ENCODE data around the gene CLCN7. TPM values are rescaled to one million over a fixed set of nuclear protein-coding genes. Genes with fewer than 3 reads are reported as not detected.
"Not testable (repeated sequence)": the region's sequence is repeated elsewhere in the genome, so short reads cannot be mapped to it uniquely, and the experiment has no call there.

Gene CLCN7
- total RNA-seq, 4 donors from 2014 or later: 33.0 to 67.7 (median 39.2) TPM

DNA sequence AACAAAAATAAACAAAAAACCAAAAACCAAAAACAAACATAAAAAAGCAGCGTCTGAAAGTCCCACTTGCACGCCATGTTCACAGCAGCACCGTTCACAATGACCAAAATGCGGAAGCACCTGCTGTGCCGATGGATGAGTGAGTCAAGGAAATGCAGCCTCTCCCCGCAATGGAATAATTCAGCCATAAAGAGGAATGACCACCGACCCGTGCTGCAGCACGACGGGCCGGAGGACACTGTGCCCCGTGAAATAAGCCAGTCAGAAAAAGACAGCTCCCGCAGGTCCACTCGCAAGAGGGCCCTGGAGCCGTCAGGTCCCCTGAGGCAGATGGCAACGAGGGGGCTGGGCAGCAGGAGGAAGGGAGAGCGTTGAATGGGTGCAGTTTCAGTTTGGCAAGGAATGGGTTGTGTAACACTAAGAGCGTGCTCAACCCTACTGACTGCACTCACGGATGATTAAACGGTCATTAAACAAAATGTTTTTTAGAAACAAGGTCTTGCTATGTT lies 5.1 kb downstream of the CLCN7 start:
- H3K27ac ChIP-seq: no peak overlapping the region
- TF ChIP-seq POLR2AphosphoS5 (IDR thresholded peaks at IDR 0.05) (no peak), POLR2A (IDR thresholded peaks at IDR 0.05) (no peak), EP300 (IDR thresholded peaks at IDR 0.05) (no peak)
- TF ChIP-seq, protein P1, sequence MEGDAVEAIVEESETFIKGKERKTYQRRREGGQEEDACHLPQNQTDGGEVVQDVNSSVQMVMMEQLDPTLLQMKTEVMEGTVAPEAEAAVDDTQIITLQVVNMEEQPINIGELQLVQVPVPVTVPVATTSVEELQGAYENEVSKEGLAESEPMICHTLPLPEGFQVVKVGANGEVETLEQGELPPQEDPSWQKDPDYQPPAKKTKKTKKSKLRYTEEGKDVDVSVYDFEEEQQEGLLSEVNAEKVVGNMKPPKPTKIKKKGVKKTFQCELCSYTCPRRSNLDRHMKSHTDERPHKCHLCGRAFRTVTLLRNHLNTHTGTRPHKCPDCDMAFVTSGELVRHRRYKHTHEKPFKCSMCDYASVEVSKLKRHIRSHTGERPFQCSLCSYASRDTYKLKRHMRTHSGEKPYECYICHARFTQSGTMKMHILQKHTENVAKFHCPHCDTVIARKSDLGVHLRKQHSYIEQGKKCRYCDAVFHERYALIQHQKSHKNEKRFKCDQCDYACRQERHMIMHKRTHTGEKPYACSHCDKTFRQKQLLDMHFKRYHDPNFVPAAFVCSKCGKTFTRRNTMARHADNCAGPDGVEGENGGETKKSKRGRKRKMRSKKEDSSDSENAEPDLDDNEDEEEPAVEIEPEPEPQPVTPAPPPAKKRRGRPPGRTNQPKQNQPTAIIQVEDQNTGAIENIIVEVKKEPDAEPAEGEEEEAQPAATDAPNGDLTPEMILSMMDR (IDR thresholded peaks at IDR 0.05): no peak
- H3K4me3 ChIP-seq: peak overlapping the region in 1 of 2 donors; percentile 12
- no peaks in the 10 kb centered on the region for H3K9me3 ChIP-seq
- peaks cover 0 to 51% (median 11%) of the 10 kb centered on the region in 3 donors for H3K4me1 ChIP-seq
- 64% methylated on average over 15 of the region's 20 CpGs; no CpG with 5 or more reads in 1 of the 2 donors for WGBS, 2 donors (ENCODE audit: low coverage in 1 of 2)
- H3K36me3 ChIP-seq: peaks cover 0 to 14% of the 10 kb centered on the region in 2 donors
- H3K27me3 ChIP-seq: no peaks in the 10 kb centered on the region
- ATAC-seq: no peak

DNA sequence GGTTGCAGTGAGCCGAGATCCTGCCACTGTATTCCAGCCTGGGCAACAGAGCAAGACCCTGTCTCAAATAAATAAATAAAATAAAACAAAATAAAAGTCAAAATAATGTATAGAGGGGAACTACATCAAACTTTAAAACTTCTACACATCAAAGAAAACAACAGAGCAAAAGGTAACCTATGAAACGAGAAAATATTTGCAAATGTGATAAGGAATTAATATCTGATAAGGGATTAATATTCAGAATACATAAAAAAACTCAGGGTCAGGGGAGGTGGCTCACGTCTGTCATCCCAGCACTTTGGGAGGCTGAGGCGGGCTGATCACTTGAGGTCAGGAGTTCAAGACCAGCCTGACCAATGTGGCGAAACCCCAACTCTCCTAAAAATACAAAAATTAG lies 5.7 kb downstream of the CLCN7 start:
- H3K4me3 ChIP-seq, ATAC-seq, H3K9me3 ChIP-seq, H3K27ac ChIP-seq, H3K27me3 ChIP-seq: not testable (repeated sequence)
- Histone ChIP-seq H3K36me3 (peaks cover 0 to 20% of the 10 kb centered on the region in 2 donors), H3K4me1 (peaks cover 0 to 48% (median 11%) of the 10 kb centered on the region in 3 donors)
- 79 to 80% methylated on average over 2 to 4 of the region's 5 CpGs for WGBS, 2 donors (ENCODE audit: low coverage in 1 of 2)

DNA sequence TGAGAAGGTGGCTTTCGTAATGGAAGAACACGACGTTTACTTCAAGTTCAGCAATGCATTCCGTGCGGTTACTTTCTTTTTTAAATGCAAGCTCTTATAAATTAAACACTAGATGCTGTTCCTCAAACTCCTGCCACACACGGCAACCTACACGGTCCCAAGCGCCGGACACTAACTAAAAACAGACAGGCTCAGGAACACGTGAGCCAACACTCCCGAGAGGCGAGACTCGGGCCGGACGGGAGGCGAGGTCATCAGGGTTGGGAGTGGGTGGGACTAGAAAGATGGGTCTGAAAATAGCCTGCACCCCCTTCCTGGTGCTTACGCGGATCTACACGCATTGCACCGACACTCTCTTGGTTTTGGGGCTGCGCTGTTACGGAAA lies 6.4 kb downstream of the CLCN7 start:
- H3K4me3 ChIP-seq: no peak overlapping the region
- peaks cover 0 to 41% (median 6%) of the 10 kb centered on the region in 3 donors for H3K4me1 ChIP-seq
- WGBS, 2 donors (ENCODE audit: low coverage in 1 of 2): 88% methylated on average over 7 of the region's 22 CpGs; no CpG with 5 or more reads in 1 of the 2 donors
- H3K9me3 ChIP-seq: no peaks in the 10 kb centered on the region
- TF ChIP-seq POLR2AphosphoS5 (IDR thresholded peaks at IDR 0.05) (no peak), EP300 (IDR thresholded peaks at IDR 0.05) (no peak), POLR2A (IDR thresholded peaks at IDR 0.05) (no peak)
- TF ChIP-seq, protein P1 (IDR thresholded peaks at IDR 0.05): no peak
- H3K27ac ChIP-seq: no peak overlapping the region
- H3K36me3 ChIP-seq: peaks cover 0 to 27% of the 10 kb centered on the region in 2 donors
- ATAC-seq: no peak
- H3K27me3 ChIP-seq: no peaks in the 10 kb centered on the region

DNA sequence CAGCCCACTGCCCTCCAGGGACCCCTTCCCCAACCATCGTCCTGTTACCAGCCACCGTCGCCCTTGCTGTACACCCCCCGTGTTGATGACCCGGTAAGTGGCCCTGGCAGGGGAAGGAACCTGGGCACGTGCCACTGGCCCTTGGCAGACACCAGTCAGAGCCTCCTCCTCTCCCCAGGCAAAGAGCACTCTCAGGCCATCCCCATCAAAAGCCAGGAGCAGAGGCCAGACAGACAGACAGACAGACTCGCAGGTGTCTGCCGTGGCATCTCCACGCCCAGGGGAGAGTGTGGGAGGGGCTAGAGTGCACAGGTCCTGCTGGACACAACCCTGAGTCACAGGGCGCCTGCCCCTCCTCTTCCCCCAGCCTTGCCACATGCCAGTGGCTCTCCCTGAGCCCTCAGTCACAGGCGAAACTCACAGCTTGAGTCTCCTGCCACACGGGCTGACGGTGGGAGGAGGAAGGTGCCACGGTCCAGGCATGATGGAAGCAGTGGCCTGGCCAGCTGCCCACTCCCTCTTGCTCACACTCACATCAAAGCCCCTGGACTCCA lies 7.8 kb downstream of the CLCN7 start:
- no peak overlapping the region for H3K27ac ChIP-seq
- no peaks in the 10 kb centered on the region for H3K9me3 ChIP-seq
- H3K4me3 ChIP-seq: no peak overlapping the region
- TF ChIP-seq POLR2AphosphoS5 (IDR thresholded peaks at IDR 0.05) (no peak), POLR2A (IDR thresholded peaks at IDR 0.05) (no peak), EP300 (IDR thresholded peaks at IDR 0.05) (no peak)
- TF ChIP-seq, protein P1 (IDR thresholded peaks at IDR 0.05): no peak
- H3K4me1 ChIP-seq: peaks cover 0 to 29% (median 0%) of the 10 kb centered on the region in 3 donors
- ATAC-seq: no peak
- no peaks in the 10 kb centered on the region for H3K27me3 ChIP-seq
- peaks cover 0 to 36% of the 10 kb centered on the region in 2 donors for H3K36me3 ChIP-seq
- WGBS, 2 donors (ENCODE audit: low coverage in 1 of 2): 100% methylated on average over 1 of the region's 14 CpGs; no CpG with 5 or more reads in 1 of the 2 donors

DNA sequence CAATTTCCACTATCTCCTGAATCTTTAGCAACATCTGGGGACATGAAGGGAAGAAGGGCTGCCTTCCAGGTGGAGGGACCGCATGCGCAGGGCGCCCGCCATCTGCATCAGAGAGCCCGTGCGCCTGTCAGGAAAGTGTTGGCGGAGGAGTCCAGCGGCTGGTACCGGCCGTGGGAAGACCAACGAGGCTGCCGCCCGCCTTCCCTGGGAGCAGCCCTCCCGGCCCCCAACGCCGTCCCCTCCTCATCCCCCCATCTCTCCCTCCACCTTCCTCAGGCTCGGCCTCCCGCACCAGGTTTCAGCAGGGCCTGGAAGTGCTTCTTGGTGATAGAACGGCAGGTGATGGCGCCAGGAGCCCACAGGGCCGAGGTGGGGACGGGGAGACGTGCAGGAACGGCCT lies 8.8 kb downstream of the CLCN7 start:
- no peaks in the 10 kb centered on the region for H3K9me3 ChIP-seq

More for the DNA sequence above, 8.8 kb downstream of the CLCN7 start:
- ATAC-seq: no peak
- Histone ChIP-seq H3K36me3 (peaks cover 0 to 45% of the 10 kb centered on the region in 2 donors), H3K4me3 (no peak overlapping the region), H3K4me1 (peaks cover 0 to 19% (median 0%) of the 10 kb centered on the region in 3 donors), H3K27me3 (no peaks in the 10 kb centered on the region), H3K27ac (no peak overlapping the region)
- 67 to 82% methylated on average over 3 to 10 of the region's 24 CpGs for WGBS, 2 donors (ENCODE audit: low coverage in 1 of 2)
- TF ChIP-seq, protein P1 (IDR thresholded peaks at IDR 0.05): no peak
- TF ChIP-seq EP300 (IDR thresholded peaks at IDR 0.05) (no peak), POLR2AphosphoS5 (IDR thresholded peaks at IDR 0.05) (no peak), POLR2A (IDR thresholded peaks at IDR 0.05) (no peak)

Measured in gastroesophageal sphincter (tissue), 4 donors.